Measurements from ENCODE around the gene GUCY1B1.

The GUCY1B1 gene

DNA sequence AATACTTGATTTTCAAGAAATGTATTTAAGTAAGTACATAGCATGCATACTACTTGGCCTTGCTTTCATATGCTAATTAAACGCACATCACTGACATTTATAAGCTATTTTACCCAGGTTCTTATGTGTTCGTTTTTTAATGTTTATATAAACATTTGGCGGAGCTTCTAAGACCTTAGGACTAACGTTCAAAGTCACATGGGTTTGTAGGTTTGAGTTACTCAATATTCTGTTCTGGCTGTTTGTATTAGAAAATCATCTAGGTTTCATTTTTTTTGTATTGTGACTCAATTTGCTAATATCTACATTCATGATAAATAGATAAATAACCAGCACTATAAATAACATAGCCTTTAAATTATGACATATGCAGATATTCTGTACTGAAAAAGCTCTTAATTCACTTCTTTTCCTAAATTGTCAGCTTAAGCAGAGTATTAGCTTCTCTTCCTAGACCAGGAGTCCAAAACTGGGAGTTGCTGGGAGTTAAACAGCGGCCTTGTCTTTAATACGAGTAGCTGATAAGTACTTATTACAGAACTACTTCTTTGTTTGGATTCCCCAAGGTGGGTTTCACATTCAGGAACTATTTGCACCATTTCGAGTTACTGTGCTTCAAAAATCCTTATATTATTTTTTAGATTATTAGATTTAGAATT, 42.0 kb downstream of the GUCY1B1 start:
- FAIRE-seq = no peak

- no peak for FAIRE-seq
Observed at GRCh38 chr4:155802190-155802959, 43.6 kb downstream of the GUCY1B1 start.

DNA sequence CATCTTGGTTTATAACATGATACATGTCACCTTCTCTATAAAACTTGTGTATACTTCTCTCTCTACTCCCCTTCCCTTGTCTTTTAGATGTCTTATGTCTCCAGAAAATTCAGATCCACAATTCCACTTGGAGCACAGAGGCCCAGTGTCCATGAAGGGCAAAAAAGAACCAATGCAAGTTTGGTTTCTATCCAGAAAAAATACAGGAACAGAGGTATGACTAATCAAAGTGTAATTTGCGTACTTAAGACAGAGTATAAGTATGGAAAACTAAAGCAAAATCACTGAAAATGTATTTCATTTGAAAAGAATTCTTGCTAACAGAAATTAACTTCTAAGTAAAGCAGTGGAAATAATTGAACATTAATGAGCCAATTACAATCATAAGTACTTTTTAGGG, 46.2 kb downstream of the GUCY1B1 start:
- FAIRE-seq = no peak

DNA sequence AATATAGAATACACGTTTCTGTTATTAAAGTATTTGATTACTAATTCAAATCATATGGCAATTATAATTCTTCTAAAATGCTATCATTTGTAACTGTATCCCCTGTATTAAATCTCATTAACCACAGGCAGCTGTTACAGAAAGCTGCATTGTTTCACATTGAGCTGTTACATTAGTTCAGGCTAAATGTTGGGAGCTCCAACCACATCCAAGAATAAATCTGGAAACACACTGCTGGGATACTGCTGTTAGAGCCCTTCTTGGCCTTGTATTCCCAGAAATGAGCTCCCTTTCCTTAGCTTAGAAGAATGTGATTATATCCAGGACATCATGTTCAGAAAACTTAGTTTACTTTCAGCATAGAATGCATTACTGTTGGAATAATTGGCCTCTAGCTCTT, 48.2 kb downstream of the GUCY1B1 start:
- FAIRE-seq = no peak

DNA sequence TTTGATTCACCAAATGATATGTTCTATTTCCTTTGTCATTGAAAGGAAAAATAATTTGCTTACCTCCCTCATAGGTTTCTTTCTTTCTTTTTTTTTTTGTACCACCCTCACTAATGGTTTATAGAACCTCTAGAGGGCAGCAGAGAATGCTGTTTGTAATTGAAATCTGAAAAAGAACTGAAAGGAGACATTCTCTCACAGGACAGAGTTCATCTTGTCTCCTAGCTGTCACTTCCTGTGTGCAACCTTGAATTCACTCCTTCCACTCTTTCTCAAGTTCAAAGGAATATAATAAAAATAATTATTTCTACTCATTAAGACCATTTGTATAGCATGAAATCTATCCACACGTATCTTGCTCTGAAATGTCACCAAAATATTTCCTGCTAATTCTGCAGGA, 51.0 kb downstream of the GUCY1B1 start:
- FAIRE-seq = peak; percentile 92

GRCh38 chr4:155811083-155811482, 52.3 kb downstream of the GUCY1B1 start:
- no peak for FAIRE-seq

GRCh38 chr4:155818639-155819038, 59.8 kb downstream of the GUCY1B1 start:
- FAIRE-seq = no peak

DNA sequence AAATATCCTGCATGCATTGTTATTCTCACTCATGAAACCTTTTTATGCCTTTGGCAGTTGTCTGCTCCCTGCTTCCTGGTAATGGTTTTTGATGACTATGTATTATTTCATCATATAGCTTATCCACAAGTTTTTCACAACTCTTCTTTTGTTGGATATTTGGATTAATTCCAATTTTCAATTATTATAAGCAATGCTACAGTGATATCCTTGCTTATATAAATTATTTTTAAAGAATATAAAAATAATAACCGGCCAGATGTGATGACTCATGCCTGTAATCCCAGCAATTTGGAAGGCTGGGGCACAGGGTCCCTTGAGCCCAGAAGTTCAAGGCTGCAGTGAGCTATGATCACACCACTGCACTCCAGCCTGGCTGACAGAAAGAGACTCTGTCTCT, 60.2 kb downstream of the GUCY1B1 start:
- FAIRE-seq = no peak

DNA sequence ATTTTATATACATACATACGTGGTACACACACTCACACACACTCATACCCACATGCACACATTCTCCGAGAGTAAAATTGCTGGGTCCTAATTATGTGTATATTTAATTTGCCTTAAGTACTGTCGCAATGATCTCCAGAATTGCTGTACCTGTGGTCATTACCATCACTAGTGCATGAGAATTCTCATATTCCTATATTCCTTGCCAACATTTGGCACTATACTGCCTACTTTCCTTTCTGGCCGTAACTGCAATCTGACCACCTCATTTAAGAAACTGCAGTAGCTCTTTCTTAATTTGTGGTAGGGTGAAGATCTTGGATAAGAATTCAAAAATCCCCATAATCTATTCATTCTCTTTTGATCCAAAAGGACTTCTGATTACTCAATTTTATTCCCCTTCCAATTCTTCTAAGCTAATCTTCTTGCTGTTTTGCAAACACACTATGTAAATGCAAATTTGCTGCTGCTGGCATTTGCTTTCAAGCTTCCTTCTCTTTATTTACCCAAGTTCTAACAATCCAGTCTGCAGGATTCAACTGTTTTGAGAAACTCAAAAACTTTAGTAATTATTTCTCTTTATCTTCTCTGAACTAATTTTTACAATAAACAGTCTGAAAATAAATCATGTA, 62.2 kb downstream of the GUCY1B1 start:
- FAIRE-seq = no peak

DNA sequence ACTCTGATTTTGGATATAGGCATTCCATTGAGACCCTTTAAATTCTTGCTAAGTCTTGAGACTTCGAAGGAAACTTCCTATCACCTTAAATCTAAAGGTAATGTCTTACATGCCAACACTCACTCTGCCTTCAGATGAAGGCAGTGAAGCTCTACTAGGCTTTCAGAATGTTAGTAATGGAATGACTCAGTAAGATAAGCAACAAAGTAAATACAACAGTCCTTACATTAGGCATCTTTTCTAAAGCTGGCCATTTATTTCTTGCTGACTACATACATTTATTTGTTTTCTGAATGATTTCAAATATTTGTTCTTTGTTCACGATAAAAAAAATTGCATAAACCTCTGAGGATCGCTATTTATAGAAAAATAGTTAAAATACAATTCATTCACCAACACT, 63.8 kb downstream of the GUCY1B1 start:
- FAIRE-seq = no peak

DNA sequence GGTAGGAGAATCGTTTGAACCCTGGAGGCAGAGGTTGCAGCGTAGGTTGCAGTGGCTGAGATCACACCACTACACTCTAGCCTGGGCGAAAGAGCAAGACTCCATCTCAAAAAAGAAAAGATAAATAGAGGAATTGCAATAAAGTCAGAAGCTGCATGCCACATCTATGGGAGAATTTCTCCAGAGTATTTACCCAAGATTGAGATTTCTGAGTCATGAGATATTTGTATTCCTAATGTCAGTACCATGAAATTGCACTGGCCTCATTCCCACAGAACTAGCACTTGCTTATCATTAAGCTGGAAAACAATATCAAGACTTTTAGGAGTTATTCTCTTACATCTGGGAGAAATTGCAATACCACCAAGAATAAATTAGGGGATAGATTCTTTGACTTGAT, 69.8 kb downstream of the GUCY1B1 start:
- FAIRE-seq = no peak

DNA sequence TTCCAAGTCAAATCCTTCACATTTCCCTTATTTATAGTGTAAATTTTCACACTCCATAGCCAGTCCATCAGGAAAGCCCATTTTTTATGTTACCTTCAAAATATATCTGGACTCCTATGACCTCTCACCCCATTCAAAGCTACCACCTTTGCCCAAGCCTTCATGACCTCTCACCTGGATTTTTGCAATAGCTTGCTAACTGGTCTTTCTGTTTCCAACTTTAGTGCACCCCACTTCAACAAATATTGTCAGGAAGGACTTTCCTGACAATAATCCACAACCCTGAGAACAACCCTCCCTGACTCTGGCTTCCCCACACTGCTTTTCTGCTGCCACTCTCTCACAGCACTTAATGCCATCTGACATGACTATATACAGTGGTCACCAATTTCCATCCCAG, 73.8 kb downstream of the GUCY1B1 start:
- FAIRE-seq = no peak

DNA sequence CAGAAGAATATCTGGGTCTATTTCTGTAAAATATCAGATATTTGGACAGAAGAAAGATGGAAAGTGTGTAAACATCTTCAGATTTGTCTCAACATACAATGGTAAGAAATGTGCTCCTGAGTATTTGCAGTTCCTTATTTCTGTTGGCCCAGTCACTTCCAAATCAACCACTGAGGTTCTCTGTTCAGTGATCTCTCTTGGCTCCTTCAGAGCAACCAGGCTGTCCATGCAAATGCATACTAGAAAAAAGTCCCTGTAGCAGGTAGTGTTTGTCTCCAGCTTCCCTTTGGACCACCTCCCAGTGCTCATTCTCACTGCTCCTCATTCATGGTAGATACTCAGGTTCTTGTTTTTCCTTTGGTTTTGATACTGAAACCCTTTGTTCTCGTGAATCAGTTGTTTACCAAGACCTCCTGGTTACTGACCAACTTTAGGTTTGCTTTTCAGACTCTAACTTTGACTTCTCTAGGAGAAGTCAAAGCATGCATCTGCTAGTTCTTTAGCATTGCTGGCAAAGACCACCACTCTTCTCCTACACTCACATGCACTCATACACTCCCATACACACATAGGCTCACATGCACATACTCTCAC, 78.5 kb downstream of the GUCY1B1 start:
- FAIRE-seq = no peak

GRCh38 chr4:155842080-155842479, 83.3 kb downstream of the GUCY1B1 start:
- FAIRE-seq = no peak

- no peak for FAIRE-seq
Observed at GRCh38 chr4:155846929-155847328, 88.1 kb downstream of the GUCY1B1 start.

DNA sequence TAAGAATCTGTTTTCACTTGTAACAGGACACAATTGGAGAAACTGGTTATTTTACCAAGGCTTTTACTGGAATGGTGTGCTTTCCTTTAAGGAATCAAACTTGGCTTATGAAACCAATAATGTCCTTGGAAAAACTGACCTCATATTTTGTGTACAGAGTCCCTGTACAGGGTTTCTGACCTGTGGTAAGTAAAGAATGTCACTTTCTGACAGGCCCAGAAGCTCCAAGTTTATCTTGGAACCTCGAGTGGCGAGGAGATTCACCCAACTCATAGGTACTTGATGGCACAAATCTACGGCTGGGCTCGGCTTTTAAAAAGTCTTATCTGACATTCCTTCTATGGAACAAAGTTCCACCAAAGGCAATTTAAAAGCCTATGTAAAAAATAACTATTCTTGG, 90.2 kb downstream of the GUCY1B1 start:
- no peak for FAIRE-seq

DNA sequence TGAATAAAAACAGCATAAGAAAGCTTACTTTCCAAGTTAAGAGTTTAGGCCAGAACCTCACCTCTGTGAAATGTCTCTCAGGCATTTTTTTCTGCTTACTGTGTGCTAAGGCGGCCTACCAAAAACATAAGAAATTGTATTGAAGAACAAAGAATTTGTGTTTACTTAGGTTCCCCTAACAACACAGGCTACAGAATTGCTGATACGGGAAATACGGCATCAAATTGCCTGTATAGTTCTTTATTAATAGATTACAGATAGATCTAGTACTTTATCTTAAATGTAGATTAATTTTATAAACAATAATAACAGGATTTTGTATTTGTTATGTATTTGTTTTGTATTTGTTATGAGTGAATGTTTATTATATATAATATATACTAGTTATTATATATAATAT, 94.4 kb downstream of the GUCY1B1 start:
- no peak for FAIRE-seq

GRCh38 chr4:155854582-155855226, 95.9 kb downstream of the GUCY1B1 start:
- no peak for FAIRE-seq

DNA sequence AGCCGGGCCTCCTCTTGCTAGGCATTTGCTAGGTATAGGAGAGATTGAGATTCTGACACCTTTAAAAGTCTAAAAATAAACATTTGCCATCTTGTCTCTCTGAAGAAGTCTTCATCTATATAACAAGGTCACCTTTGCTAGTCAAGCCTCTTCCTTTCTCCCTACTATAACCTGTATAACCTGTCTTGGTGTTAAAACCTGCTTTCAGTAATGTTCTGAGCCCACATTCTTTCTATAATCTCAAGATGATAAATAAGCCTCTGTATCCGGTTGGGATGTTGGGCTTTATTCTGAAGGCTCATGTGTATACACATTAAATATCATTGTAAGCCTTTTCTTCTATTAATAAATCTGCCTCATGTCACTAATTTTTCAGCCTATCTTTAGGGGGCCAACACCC, 97.1 kb downstream of the GUCY1B1 start:
- FAIRE-seq = no peak

All from G401.6 (cell line).